ENCODE results near the gene LARP7.
"Not testable (repeated sequence)": the region's sequence is repeated elsewhere in the genome, so short reads cannot be mapped to it uniquely, and the experiment has no call there.

LARP7 gene

DNA sequence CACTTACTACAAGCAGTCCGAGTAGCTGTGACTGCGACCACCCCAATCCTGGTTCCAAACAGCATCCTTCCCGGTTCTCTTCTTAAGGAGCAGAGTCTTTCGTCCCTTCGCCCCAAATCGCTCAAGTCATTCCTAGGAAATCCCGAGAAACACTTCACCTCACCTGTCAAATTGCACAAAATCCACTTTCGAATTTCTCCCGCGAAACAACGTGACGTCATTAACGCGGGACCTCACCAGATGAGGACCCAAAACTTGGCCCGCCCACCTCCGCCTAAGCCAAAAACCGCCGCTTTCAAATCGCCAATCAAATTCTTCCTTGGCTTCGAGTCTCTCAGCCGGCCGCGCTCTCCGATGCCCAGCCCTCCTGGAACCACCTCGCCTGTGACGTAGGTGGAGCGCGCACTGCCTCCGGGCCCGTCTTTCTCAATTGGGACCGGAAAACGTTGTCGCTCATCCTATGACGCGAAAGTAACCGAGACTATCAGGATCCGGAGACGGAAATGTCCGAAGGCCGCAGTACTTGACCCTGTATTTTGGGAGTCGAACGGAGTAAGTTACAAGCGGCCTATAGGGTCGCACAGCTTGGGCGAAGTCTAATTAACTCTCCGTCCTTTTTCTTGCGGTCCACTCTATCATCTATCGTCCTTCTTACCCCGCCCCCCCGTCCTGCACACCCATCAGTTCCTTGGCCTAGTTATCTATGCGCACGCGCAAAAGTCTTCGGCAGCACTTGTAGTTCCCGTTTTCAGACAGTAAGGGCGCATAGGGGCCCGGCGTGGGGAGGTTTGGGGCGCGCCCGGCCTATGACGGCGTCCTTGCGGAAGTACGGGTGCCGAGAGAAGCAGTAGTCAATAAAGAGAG is at the start of gene LARP7, which contains the start of gene ZGRF1:
Gene LARP7 (plus strand): TSS at position 456 of the 864 bp plus-strand sequence. CDS start 7,527 bp downstream, outside the sequence.
Gene ZGRF1 (minus strand): TSS at position 222 of the 864 bp plus-strand sequence. CDS start 3,733 bp downstream, outside the sequence.
- DNase-seq, result peak; percentile 97

DNA sequence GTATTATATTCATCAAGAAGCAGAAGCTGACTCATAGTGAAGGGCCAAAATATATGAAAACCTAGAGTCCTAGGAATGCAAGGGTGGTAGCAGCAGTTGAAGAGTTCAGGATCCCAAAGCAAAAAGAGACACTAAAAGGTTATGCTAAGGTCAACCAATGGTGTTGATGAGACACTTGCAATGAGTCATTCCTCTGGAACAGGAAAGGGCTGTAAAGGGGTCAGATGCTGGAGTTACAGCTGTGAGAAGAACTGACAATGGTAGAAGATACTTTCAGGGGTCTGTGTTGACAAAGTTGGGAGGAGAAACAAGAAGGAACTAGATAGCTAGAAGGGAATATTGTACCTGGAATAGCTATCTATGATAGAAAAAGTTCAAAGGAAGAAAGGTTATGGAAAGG is 47.7 kb upstream of the LARP7 start:
- no peak for DNase-seq

DNA sequence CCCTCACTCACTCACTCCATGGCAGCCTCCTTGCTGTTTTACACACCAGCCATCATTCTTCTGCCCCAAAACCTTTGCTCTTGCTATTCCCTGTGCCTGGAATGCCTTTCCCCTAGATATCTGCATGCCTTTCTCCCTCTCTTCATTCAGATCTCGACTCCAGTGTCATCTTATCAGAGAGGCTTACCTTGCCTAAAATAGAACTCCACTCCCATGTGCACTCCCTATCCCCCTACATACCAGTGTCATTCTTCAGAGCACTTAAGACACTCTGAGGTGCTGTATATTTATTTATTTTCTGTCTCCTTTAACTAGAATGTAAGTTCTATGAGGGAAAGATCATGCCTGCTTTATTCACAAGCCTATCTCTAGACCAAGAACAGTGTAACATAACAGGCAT is 45.4 kb upstream of the LARP7 start:
- DNase-seq, result no peak

DNA sequence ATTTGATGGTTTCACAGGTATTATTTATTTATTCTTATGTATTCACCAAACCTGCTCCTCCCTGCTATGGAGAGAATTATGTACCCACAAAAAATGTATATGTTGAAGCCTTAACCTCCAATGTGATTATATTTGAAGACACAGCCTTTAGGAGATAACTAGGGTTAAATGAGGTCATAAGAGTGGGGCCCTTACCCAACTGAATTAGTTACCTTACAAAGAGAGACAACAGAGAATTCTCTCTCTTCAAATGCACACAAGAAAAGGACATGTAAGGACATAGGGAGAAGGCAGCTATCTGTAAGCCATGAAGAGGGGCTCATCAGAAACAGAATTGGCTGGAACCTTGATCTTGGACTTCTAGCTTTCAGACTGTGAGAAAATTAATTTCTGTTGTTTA is 44.2 kb upstream of the LARP7 start:
- DNase-seq, result no peak

DNA sequence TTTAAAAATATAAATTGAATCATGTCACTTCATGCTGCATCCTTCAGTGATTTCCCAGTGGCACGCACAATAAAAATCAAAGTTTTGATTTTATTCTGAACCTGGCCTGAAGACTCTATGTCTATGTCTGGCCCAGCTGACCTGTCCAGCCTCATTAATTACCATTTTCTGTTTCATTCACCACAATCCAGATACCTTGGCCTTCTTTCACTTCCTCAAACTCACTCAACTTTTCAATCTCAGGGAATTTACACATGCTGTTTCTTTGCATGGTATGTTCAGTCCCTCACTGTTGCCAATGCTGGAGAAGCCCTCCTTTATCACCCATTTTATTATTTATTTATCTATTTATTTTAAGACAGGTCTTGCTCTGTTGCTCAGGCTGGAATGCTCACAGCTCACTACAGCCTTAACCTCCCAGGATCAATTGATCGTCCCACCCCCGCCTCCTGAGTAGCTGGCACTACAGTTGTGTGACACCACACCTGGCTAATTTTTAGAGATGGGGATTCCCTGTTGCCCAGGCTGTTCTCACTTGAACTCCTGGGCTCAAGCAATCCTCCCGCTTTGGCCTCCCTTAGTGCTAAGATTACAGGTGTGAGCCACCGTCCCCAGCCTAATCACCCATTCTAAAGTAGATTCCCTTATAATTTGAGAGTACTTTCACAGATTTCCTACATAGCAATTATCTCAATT is 43.4 kb upstream of the LARP7 start:
- DNase-seq, result no peak

DNA sequence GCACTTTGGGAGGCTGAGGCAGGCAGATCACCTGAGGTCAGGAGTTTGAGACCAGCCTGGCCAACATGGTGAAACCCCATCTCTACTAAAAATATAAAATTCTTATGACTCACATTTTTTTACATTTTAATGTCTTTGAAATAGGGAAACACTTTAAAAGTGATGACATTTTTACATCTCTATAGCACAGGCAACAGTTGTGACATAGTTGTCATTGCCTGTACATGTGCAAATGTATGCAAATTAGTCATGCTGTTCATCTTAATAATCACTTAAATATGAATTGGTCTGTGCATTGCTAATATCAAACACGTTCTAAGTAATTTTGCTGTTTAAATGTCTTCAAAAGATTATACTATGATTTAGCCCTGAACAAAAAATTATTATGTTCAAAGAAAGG is 42.0 kb upstream of the LARP7 start:
- DNase-seq, result no peak

DNA sequence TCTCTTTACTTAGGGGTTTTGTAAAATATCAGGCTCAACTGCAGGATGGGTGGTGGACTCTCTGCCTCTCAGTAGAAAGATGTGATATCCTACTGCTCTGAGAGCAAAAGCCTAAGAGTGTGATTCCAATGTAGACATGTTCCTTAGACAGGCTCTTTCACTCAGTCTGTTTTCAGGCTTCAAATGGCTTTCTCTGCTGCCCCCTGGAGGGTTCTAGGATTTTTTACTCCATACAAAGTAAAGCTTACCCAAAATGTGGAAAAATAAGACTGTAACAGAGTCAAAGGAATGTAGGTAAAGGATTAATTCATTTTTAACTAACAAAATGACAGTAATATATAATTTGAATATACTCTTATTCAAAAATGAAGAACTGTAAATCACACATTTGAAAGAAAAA is 32.4 kb upstream of the LARP7 start:
- peak; percentile 22 for DNase-seq

DNA sequence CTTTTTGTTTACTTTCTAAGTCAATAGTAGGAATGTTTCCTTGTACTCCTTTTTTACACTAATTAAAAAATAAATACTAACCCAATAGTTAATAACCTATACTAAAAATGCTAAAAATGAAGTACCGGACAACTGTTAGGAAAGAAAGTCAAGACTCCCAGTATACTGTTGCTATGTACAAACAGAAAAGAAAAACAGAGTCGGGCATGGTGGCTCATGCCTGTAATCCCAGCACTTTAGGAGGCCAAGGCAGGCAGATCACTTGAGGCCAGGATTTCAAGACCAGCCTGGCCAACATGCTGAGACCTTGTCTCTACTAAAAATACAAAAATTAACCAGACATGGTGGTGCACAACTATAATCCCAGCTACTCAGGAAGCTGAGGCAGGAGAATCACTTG is 24.1 kb upstream of the LARP7 start:
- not testable (repeated sequence) for DNase-seq

DNA sequence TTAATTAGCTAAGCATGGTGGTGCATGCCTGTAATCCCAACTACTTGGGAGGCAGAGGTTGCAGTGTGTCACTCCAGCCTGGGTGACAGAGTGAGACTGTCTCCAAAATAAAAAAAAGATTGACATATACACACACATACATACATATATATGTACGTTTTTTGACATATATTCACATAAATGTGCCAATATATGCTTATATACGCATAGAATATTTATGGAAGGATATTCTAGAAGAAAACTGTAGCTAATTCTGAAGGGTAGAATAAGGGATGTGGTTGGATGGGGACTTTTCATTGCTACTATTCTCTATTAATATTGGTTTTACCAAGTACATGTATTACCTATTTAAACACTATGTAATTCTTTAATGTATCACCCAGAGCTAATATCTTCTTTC is 20.0 kb upstream of the LARP7 start:
- no peak for DNase-seq

DNA sequence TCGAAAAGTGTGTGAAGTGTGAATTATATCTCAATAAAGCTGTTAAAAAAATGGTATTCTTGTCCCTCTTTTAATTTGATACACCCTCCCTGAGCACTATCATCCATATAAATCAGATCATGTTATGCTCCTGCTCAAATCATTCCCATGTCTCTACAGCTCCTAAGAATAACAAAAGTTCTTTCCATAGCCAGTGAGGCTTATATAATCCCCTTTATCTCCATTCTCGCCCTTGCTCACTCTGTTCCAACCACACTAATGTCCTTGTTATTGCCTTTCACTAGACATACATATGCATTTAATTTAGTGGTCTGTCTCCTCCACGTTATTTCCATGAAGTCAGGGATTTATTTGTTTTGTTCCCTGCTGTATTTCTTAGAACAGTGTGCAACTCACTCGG is 10.7 kb upstream of the LARP7 start:
- no peak for DNase-seq

DNA sequence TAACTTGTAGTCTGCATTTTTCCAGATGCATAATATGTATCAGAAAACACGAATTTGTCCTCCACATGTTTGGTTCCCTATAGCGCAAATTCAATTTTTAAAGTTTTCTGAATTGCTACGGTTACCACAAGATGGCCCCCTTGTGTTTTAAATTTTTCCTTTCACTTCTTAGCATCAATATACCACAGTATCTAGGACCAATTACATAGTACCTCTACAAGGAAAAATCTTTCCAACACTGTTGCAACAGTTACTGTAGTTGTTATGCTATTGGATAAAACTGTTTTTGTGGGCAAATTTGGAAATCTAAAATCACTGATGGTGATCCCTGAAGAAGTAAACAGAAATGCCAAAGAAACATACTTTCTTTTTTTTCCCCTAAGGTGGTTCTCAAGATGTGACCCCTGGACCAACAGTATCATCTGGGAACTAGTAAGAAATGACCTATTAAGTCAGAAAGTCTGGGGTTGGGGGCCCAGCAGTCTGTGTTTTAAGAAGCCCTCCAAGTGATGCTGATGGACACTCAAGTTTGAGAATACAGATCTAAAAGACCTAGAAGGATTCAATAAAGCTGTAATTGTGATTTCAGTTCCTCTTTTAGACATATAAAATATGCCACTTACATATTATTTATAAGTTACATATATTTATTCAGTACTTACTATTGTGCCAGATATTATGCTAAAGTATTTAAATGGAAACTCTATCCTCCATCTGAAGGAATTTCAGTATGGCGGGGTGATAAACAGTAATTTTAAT is 3.3 kb upstream of the LARP7 start:
- DNase-seq, result no peak

DNA sequence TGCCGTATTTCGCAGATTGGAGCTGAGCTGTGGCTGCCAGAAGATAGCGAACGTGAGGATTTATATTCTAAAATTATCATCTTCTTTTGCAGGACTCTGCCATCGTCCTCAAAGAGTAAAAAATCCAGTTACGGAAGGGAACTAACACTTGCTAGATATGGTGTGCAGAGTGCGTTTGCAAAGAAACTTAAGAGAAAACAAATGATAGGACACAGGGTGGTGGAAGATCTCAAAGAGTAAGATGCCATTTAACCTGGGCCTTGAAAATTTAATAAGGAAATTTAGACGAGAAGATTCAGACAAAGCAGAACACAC is 566 bp downstream of the LARP7 start:
- DNase-seq, result no peak

DNA sequence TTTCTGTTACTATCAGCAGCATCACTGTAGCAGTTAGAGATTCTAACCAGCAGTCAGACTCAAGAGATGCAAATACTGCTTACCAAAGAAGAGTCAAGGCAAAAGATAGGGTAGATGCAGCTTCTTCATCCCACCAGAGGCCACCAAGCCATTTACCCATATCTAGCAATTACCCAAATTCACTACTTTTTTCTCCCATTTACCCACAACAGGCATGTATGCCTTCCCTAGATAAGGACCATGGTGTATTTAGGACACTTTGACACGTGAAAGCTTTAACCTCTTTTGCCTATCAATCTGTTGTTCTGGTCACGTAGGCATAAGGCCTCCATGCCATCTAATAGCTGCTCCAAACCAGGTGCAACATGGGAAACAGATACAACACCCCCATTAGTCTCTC is 5.6 kb downstream of the LARP7 start:
- no peak for DNase-seq

DNA sequence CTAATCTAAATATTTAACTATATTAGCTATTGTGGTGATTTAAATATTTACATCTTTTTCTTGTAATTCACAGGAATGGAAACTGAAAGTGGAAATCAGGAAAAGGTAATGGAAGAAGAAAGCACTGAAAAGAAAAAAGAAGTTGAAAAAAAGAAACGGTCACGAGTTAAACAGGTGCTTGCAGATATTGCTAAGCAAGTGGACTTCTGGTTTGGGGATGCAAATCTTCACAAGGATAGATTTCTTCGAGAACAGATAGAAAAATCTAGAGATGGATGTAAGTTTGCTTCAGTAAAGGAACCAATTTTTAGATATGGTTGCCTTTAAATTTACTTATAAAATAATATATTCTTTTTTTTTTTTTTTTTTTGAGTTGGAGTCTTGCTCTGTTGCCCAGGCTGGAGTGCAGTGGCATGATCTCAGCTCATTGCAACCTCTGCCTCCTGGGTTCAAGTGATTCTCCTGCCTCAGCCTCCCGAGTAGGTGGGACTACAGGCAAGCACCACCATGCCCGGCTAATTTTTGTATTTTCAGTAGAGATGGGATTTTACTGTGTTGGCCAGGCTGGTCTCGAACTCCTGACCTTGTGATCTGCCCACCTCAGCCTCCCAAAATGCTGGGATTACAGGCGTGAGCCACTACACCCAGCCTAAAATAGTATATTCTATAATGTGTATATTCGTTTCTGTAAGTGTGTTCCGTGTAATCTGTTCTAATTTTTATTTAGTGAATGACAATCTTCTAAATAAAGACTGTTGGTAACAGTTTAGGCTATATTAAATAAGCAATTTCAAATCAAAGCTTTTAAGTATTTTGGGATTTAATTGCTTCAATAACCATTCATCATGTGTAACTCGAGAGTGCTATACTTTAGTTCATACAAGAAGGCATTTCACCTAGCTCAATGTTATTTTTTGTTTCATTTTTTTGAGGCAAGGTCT is 7.9 kb downstream of the LARP7 start:
- DNase-seq, result not testable (repeated sequence)

DNA sequence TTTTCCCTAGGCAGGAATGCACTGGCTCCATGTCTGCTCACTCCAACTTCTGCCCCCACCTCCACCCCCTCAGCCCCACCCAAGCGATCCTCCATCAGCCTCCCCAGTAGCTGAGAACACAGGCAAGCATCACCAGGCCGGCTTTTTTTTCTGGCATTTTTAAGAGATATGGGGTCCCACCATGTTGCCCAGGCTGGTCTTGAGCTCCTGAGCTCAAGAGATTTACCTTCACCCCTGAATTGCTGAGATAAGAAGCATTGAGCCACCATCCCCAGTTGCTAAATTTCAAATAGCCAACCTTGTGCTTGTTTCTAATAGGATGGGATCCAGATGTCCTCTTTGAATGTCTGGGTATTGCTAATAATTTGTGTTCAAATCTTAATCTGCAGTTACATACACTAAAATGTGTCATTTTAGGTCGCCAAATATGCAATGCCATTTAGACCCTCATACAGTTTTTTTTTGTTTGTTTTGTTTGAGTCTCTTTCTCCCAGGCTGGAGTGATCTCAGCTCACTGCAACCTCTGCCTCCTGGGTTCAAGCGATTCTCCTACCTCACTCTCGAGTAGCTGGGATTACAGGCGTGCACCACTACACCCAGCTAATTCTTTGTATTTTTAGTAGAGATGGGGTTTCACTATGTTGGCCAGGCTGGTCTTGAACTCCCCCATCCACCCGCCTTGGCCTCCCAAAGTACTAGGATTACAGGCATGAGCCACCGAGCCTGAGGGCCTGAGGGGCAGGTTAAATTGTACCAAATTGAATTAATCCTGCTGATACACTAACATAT is 8.8 kb downstream of the LARP7 start:
- no peak for DNase-seq

DNA sequence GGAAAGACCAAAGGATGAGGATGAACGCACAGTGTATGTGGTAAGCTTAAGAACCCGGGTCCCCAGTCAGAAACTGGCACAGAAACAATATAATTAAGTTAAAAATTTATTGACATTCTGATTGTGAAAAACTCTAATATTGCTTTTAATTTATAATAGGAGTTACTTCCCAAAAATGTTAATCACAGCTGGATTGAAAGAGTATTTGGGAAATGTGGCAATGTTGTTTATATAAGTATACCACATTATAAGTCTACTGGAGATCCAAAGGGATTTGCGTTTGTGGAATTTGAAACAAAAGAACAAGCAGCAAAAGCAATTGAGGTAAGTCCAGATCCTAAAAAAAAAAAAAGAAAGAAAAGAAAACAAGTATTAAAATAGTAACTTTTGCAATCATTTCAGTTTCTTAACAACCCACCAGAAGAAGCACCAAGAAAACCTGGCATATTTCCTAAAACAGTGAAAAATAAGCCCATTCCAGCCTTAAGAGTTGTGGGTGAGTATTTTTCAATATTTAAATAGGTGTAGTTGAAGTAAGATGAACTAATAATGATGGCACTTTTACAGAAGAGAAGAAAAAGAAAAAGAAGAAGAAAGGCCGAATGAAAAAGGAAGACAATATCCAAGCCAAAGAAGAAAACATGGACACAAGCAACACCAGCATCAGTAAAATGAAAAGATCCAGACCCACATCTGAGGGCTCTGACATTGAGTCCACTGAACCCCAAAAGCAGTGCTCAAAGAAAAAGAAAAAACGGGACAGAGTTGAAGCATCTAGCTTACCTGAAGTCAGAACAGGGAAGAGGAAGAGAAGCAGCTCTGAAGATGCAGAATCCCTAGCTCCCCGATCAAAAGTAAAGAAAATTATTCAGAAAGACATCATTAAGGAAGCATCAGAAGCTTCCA is 9.9 kb downstream of the LARP7 start:
- DNase-seq, result no peak

DNA sequence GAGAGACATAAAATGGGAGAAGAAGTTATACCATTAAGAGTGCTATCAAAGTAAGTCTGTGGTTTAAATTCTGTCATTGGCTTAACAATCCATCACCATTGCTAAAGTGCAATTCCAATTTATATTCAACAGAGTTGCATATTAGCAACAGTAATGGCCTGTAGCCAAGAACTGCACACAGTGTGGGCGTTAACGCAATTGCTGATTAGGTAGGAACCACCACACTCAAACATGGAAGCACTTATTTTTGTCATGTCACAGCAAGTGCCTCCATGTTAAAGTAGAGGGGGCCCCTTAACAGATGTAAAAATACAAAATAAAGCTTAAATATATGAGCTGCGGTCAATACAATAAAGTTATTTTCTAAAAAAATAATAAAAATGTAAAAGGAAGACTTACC is 10.8 kb downstream of the LARP7 start:
- DNase-seq, result no peak

DNA sequence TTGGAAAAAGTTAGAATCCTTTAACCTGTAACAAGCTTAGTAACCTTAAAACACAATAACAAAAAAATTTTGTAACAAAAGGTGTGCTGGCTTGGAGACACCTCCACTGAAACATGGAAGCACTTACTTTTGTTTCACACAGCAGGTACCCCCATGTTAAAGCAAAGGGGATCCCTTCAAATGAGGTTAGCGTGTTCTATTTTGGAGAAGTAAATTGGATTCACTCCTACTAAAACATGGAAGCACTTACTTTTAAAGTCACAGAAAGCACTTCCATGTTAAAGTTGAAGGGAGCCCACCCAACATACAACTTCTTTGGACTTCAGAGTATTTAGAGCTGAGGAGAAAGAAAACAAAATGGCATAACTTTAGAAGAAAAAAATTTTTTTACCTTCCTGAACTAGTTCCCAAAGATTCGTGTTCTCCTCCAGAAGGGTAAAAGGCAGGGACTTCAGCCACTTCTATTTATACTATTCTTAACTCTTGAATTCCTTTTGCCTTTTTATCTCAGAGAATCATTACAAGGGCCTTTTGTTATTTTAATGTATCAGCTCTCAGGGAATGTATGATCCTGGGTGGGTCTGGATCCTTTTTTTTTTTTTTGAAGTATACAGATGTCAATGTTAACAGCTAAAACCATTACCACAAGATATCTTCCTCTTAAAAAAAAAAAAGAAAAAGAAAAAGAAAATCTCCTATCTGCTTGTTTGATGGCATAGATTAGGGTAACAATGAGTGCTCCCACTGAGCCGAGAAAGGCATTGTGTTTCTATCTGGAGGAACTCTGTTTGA is 11.5 kb downstream of the LARP7 start:
- no peak for DNase-seq

DNA sequence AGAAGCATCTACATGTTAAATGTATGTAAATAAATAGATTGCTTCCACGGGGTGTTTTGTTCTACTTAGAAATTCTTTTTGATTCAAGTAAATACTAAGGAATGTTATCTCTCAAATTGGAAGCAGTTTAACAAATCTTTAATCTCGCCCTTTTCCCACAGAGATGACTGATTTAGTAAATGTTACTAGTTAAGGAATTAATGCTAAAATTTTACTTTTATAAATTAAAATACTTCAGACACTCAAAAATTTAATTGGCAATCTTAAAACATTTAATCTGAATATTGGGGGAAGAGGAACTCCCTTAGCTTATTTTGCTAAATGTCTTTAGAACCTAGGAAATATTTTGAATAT is 12.1 kb downstream of the LARP7 start:
- DNase-seq, result no peak

DNA sequence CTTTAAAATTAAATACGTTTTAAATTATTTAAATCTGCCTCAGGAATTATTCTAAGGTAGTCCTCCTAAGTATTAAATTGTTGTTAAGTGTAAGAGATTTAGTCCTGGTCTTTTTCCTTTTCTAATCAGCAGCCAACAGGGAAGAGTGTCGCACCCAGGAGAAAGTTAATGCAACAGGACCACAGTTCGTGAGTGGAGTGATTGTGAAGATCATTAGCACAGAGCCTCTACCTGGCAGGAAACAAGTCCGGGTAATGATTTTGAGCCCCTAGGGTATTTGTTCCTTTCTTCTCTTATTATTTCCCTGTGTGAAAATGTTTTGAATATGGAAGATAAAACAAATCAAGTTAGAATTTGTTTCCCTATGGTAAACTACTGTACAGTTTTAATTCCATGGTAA is 13.4 kb downstream of the LARP7 start:
- DNase-seq, result no peak
